K562 (cell line): ENCODE measurements around the gene MAPK8IP1. TPM values are rescaled to one million over a fixed set of nuclear protein-coding genes. Genes with fewer than 3 reads are reported as not detected.

Experiments used
- BCOR ChIP-seq: fragments of 450-650 bp; IDR thresholded peaks from 2 replicates; pipeline ENCODE4 v1.6.1; 2016
- CEBPG ChIP-seq, 3 experiments: fragments of 200-800 bp in 1 of 3; sonication (Bioruptor generic) in 1 of 3; sonication (generic) in 1 of 3; formaldehyde crosslinking in 1 of 3; IDR thresholded peaks in 2 of 3; conservative IDR thresholded peaks in 1 of 3; 2 replicates each; pipeline versions ENCODE4 v1.6.1 to v1.8.0; 2016 to 2022; ENCODE audit warnings: missing compliant biosample characterization in 2 of 3, missing genetic modification characterization in 2 of 3, mild to moderate bottlenecking in 1 of 3, missing genetic modification reagents in 1 of 3
- EP300 ChIP-seq: IDR thresholded peaks from 2 replicates; pipeline ENCODE4 v1.6.1; 2012; ENCODE audit warnings: low read length, improper control_type of control experiment
- KAT7 ChIP-seq: sonication (generic); formaldehyde crosslinking; IDR thresholded peaks from 2 replicates; pipeline ENCODE4 v1.8.0; 2022; ENCODE audit warnings: missing genetic modification reagents, mild to moderate bottlenecking, borderline replicate concordance
- TAF1 ChIP-seq: IDR thresholded peaks from 2 replicates; pipeline ENCODE4 v1.6.1; 2011; ENCODE audit warnings: mild to moderate bottlenecking, low read length, moderate library complexity; ENCODE audit not compliant: insufficient read depth, control insufficient read depth, severe bottlenecking; ENCODE audit errors: extremely low read depth
- ZNF133 ChIP-seq: fragments of 250-450 bp; sonication (Bioruptor Pico); IDR thresholded peaks from 2 replicates; pipeline ENCODE4 v1.4.0; 2020; ENCODE audit warnings: mild to moderate bottlenecking
- ZNF785 ChIP-seq: fragments of 250-450 bp; sonication (Bioruptor Pico); IDR thresholded peaks from 2 replicates; pipeline ENCODE4 v1.4.0; 2020; ENCODE audit warnings: mild to moderate bottlenecking
- polyA plus RNA-seq, 8 experiments: library from polyadenylated mRNA; depleted of rRNA in 4 of 8; stranded (reverse) in 5 of 8; unstranded in 3 of 8; fragments of >200 nt; fragmentation: Nextera tagmentation in 2 of 8; fragmentation: Illumina TruSeq in 1 of 8; extraction: Ambion mirVana in 2 of 8; extraction: Trizol in 1 of 8; gene quantifications; 2 replicates each; pipeline versions ENCODE4 v1.2.1 to v1.2.3, GENCODE V29; 2011 to 2014; ENCODE audit warnings: inconsistent platforms in 1 of 8, missing spikeins in 1 of 8
- total RNA-seq, 7 experiments: library from RNA; depleted of rRNA in 6 of 7; stranded (reverse); fragments of >200 nt in 6 of 7; fragmentation: Illumina TruSeq in 2 of 7; extraction: Trizol in 2 of 7; gene quantifications; 2 replicates each; pipeline versions ENCODE4 v1.2.1 to v1.2.3, GENCODE V29; 2011 to 2021; ENCODE audit warnings: low replicate concordance in 1 of 7
- TF ChIP-seq, protein P1 (sequence below): fragments of 250-450 bp; sonication (Bioruptor Pico); IDR thresholded peaks from 2 replicates; pipeline ENCODE4 v1.4.0; 2020

The MAPK8IP1 gene
- total and polyA plus RNA-seq, 9 of the 15 experiments (the other 6 are each of a cell fraction or from before 2014, with no cell fraction given) = 0.13 to 6.9 (median 2.5) TPM

DNA sequence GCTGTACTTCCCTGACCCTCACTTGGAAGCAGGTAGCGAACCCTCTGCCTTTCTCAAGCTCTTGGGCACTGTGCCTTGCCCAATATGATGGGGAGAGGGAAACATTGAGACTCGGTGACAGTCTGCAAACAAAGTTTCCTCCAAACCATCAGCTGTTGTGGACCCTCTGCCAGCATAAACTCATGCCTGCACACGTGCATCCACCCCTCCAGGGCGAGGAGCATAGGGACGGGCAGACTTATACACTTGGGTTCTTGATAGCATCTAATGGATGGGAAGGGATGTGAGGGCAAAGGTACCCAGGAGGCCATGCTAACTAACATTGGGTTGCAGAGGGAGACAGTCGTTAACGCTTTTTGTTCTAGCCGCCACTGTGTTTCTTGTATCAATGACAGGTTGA is 8.2 kb upstream of the MAPK8IP1 start (continued):
- TF ChIP-seq ZNF785 (CRISPR knock-in tag) (no peak), BCOR (no peak), EP300 (no peak), CEBPG (CRISPR knock-in tag; IDR thresholded peaks at IDR 0.05) (no peak), CEBPG (tag; conservative IDR thresholded peaks at IDR 0.05 in 1 of 2, IDR thresholded peaks at IDR 0.05 in 1 of 2) (no peak), TAF1 (no peak), KAT7 (CRISPR knock-in tag) (no peak), ZNF133 (CRISPR knock-in tag) (no peak)
- TF ChIP-seq, protein P1, sequence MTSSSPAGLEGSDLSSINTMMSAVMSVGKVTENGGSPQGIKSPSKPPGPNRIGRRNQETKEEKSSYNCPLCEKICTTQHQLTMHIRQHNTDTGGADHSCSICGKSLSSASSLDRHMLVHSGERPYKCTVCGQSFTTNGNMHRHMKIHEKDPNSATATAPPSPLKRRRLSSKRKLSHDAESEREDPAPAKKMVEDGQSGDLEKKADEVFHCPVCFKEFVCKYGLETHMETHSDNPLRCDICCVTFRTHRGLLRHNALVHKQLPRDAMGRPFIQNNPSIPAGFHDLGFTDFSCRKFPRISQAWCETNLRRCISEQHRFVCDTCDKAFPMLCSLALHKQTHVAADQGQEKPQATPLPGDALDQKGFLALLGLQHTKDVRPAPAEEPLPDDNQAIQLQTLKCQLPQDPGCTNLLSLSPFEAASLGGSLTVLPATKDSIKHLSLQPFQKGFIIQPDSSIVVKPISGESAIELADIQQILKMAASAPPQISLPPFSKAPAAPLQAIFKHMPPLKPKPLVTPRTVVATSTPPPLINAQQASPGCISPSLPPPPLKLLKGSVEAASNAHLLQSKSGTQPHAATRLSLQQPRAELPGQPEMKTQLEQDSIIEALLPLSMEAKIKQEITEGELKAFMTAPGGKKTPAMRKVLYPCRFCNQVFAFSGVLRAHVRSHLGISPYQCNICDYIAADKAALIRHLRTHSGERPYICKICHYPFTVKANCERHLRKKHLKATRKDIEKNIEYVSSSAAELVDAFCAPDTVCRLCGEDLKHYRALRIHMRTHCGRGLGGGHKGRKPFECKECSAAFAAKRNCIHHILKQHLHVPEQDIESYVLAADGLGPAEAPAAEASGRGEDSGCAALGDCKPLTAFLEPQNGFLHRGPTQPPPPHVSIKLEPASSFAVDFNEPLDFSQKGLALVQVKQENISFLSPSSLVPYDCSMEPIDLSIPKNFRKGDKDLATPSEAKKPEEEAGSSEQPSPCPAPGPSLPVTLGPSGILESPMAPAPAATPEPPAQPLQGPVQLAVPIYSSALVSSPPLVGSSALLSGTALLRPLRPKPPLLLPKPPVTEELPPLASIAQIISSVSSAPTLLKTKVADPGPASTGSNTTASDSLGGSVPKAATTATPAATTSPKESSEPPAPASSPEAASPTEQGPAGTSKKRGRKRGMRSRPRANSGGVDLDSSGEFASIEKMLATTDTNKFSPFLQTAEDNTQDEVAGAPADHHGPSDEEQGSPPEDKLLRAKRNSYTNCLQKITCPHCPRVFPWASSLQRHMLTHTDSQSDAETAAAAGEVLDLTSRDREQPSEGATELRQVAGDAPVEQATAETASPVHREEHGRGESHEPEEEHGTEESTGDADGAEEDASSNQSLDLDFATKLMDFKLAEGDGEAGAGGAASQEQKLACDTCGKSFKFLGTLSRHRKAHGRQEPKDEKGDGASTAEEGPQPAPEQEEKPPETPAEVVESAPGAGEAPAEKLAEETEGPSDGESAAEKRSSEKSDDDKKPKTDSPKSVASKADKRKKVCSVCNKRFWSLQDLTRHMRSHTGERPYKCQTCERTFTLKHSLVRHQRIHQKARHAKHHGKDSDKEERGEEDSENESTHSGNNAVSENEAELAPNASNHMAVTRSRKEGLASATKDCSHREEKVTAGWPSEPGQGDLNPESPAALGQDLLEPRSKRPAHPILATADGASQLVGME (CRISPR knock-in tag) = no peak
